ENCODE results near the gene MYO16. TPM values are rescaled to one million over a fixed set of nuclear protein-coding genes. Genes with fewer than 3 reads are reported as not detected.

MYO16 gene
- total RNA-seq, 4 donors from 2014 or later: under 0.01 to 0.21 TPM; not detected in 2

DNA sequence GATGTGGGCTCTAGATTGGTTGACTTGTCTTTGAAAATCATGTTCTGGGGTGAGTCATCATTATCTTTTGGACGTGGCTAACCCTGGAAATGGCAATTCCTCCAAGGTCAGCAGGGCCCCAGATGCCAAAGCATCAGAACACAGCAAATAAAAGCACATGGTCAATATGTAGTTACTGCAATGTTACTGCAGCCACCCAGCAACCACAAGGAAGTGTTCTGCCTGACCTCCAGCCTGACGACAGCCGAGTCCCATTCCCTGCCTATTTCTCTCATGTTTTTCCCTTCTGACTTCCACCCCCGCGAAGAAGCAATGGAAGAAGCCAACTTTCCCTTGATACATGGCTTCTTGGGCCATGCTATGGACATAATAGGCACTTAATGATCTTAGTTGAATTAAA is 579.1 kb downstream of the MYO16 start:
- DNase-seq (ENCODE audit: low spot score in 2 of 2): no peak
- Histone ChIP-seq H3K4me1 (peaks cover 0 to 4% (median 0%) of the 10 kb centered on the region in 4 donors), H3K4me3 (no peak overlapping the region), H3K9me3 (no peaks in the 10 kb centered on the region), H3K27ac (no peak overlapping the region), H3K27me3 (no peaks in the 10 kb centered on the region), H3K36me3 (no peaks in the 10 kb centered on the region)
- TF ChIP-seq POLR2A (IDR thresholded peaks at IDR 0.05) (no peak), EP300 (IDR thresholded peaks at IDR 0.05) (no peak), CTCF (IDR thresholded peaks at IDR 0.05) (no peak)
- WGBS, 2 donors: 80 to 84% methylated on average over 5 of the region's 5 CpGs

DNA sequence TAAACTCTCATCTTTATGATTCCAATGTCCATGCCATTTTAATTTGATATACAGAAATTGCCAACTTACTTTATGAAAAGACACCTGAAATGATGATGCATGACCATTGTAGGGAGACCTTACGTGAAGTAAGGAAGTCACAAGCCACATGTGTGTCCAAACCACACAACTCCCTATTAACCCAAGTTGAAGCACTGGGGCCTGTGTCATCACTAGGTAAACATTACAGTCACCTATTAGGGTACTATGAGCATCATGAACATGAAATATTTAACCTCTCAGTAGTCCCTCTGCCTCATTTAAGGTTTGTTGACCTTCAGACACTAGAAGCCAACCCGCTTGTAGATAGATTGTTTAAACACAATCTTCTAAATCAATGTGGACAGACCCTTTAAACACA is 580.1 kb downstream of the MYO16 start:
- Histone ChIP-seq H3K4me3 (no peak overlapping the region), H3K27me3 (no peaks in the 10 kb centered on the region), H3K36me3 (no peaks in the 10 kb centered on the region), H3K9me3 (no peaks in the 10 kb centered on the region), H3K27ac (no peak overlapping the region), H3K4me1 (peaks cover 0 to 4% (median 0%) of the 10 kb centered on the region in 4 donors)
- WGBS, 2 donors: 90 to 100% methylated on average over 2 of the region's 2 CpGs
- no peak for DNase-seq (ENCODE audit: low spot score in 2 of 2)
- TF ChIP-seq CTCF (IDR thresholded peaks at IDR 0.05) (no peak), EP300 (IDR thresholded peaks at IDR 0.05) (no peak), POLR2A (IDR thresholded peaks at IDR 0.05) (no peak)

DNA sequence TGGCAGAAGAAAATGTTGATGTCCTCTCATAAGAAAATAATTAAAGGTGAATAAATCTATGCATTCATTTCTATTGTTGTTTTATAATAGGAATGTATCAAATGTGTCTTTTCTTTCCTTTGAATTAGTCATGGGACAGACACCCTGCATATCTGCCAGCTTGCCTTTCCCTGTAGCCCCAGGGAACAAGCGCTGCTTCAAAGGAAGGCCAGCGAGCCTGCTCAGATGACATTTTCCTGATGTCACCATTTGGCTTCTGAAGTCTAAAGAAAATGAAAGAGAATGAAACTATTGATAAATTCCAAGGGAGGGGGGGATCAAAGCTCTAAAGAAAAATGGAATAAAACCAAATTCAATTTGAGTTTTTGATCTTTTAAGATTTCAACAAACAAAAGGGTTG is 582.2 kb downstream of the MYO16 start:
- WGBS, 2 donors: 48 to 56% methylated on average over 2 of the region's 2 CpGs
- DNase-seq (ENCODE audit: low spot score in 2 of 2): no peak
- Histone ChIP-seq H3K36me3 (no peaks in the 10 kb centered on the region), H3K4me3 (no peak overlapping the region), H3K27ac (no peak overlapping the region), H3K27me3 (no peaks in the 10 kb centered on the region), H3K4me1 (peaks cover 0 to 4% (median 0%) of the 10 kb centered on the region in 4 donors), H3K9me3 (no peaks in the 10 kb centered on the region)
- no peak for TF ChIP-seq POLR2A (IDR thresholded peaks at IDR 0.05)
- TF ChIP-seq EP300 (IDR thresholded peaks at IDR 0.05): no peak
- TF ChIP-seq CTCF (IDR thresholded peaks at IDR 0.05): no peak

DNA sequence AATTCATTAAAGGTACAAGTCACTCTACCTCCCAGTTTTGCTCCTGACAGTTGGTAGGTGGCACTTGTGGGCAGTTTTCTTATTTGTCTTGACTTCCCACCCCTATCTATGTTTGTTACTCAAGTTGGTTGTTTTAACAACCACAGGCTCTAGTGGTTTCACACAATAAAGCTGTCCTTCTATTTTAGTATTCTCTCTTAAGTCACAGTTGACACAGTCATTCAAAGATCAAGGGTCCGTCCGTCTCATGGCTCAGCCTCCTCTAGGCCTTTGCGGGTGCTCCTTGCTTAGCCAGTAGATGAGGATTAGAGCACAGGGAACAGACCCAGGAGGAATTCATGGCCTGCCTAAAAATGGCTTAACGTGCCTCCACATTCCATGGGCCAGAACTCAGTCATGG is 583.2 kb downstream of the MYO16 start:
- Histone ChIP-seq H3K27ac (no peak overlapping the region), H3K27me3 (no peaks in the 10 kb centered on the region), H3K4me3 (no peak overlapping the region), H3K4me1 (peaks cover 0 to 4% (median 0%) of the 10 kb centered on the region in 4 donors), H3K36me3 (no peaks in the 10 kb centered on the region), H3K9me3 (no peaks in the 10 kb centered on the region)
- DNase-seq (ENCODE audit: low spot score in 2 of 2): no peak
- 83 to 86% methylated on average over 4 of the region's 4 CpGs for WGBS, 2 donors
- TF ChIP-seq EP300 (IDR thresholded peaks at IDR 0.05) (no peak), POLR2A (IDR thresholded peaks at IDR 0.05) (no peak), CTCF (IDR thresholded peaks at IDR 0.05) (no peak)

DNA sequence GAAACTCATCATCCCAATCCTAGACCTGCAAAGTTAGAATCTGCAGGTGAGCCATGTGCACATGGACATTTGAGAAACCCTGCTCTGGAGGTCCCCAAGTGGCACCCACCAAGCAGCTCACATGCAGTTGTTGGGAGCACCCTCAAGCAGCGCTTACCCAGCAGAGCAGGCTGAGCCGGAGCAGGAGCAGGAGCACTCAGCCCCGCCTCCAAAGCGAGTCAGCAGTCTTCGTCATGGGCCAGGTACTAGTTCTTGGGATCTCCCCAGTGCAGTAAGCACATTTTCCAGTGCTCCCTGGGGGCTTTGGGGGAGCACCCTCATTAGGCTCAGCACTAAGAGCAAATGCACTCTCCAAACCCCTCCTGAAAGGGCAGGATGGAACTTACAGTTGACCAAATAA is 584.3 kb downstream of the MYO16 start:
- DNase-seq (ENCODE audit: low spot score in 2 of 2): no peak

More for the DNA sequence above, 584.3 kb downstream of the MYO16 start:
- Histone ChIP-seq H3K4me1 (peaks cover 0 to 4% (median 0%) of the 10 kb centered on the region in 4 donors), H3K9me3 (no peaks in the 10 kb centered on the region), H3K27me3 (no peaks in the 10 kb centered on the region), H3K36me3 (no peaks in the 10 kb centered on the region), H3K27ac (no peak overlapping the region), H3K4me3 (no peak overlapping the region)
- TF ChIP-seq POLR2A (IDR thresholded peaks at IDR 0.05) (no peak), EP300 (IDR thresholded peaks at IDR 0.05) (no peak), CTCF (IDR thresholded peaks at IDR 0.05) (no peak)
- WGBS, 2 donors: 85 to 88% methylated on average over 5 of the region's 5 CpGs

Data from tibial nerve (tissue), 4 donors.